GM12872 (cell line): ENCODE measurements around the gene DZIP3.

Source experiments
- TF ChIP-seq, protein P1 (sequence below): IDR thresholded peaks from 3 replicates; pipeline ENCODE4 v1.5.1; 2011; ENCODE audit warnings: low read depth, mild to moderate bottlenecking, low read length, moderate library complexity; ENCODE audit not compliant: insufficient read depth

DZIP3 gene

DNA sequence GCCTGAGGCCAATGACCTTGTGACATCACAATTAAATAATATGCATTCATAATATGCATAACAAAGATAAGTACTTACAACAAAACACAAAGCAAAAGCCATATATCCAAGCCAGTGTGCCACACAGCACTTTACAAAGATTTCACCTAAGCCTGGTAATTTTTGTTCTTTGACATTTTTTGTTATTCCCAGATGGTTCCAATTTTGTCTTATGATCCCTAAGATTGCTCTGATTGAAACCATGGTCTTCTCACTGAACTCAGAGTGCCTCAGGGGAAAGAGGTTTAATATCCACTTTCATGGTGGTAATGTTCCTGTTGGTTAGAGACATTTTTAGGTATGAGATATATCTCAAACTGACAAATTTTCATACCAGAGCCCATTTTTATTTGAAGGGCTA lies 138.6 kb downstream of the DZIP3 start:
- TF ChIP-seq, protein P1, sequence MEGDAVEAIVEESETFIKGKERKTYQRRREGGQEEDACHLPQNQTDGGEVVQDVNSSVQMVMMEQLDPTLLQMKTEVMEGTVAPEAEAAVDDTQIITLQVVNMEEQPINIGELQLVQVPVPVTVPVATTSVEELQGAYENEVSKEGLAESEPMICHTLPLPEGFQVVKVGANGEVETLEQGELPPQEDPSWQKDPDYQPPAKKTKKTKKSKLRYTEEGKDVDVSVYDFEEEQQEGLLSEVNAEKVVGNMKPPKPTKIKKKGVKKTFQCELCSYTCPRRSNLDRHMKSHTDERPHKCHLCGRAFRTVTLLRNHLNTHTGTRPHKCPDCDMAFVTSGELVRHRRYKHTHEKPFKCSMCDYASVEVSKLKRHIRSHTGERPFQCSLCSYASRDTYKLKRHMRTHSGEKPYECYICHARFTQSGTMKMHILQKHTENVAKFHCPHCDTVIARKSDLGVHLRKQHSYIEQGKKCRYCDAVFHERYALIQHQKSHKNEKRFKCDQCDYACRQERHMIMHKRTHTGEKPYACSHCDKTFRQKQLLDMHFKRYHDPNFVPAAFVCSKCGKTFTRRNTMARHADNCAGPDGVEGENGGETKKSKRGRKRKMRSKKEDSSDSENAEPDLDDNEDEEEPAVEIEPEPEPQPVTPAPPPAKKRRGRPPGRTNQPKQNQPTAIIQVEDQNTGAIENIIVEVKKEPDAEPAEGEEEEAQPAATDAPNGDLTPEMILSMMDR, result no peak

GRCh38 chr3:108728934-108729333 lies 139.4 kb downstream of the DZIP3 start:
- TF ChIP-seq, protein P1, result no peak

DNA sequence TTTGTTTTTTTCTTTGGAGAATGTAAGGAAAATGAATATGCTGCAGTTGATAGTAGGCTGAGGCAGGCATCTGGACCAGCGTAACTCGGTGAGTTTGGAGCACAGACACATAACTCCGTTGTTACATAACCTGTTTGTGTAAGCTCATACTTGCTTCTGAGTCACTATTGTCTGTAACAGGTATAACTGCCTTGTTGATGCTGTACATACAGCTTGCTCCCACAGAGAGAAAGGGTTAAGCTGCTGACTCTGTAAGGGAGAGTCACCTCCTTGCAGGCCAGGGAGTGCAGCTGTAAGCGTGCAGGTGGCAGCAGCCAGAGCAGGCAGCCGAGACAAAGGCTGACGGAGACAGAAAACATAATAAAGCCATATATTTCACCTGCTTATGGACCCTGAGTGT lies 147.3 kb downstream of the DZIP3 start:
- TF ChIP-seq, protein P1, result no peak

- TF ChIP-seq, protein P1, result no peak
Observed at GRCh38 chr3:108742929-108743328, 153.4 kb downstream of the DZIP3 start.
